Inferior parietal cortex (tissue), 1 donor: Measurements from ENCODE around the gene SMARCD1.
A peak's percentile ranks its signal among the peaks of the same experiment; 100 is the strongest.
"Not testable (repeated sequence)": the region's sequence is repeated elsewhere in the genome, so short reads cannot be mapped to it uniquely, and the experiment has no call there.

ENCODE experiments used
- DNase-seq: peaks from one replicate; pipeline ENCODE4 v3.0.0-alpha.2; 2016; ENCODE audit errors: extremely low spot score

SMARCD1 gene

GRCh38 chr12:50077099-50077498 is 8.0 kb upstream of the SMARCD1 start:
- DNase-seq = no peak

DNA sequence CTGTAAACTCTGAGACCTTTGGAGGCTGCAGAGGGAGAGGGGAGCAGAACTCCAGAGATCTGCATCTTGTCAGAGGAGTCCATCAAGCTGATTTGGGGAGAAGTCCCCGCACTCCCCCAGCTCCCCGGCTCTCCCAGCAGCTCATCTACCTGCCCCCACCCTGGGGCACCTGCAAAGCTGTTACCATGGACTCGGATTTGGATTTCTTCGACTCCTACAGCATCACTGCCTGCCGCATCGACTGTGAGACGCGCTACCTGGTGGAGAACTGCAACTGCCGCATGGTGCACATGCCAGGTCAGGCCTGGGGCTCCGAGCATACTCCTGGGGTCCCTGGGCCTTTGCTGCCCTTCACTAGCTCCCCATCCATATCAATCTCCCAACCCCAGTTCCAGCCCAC is 6.9 kb upstream of the SMARCD1 start:
- no peak for DNase-seq

DNA sequence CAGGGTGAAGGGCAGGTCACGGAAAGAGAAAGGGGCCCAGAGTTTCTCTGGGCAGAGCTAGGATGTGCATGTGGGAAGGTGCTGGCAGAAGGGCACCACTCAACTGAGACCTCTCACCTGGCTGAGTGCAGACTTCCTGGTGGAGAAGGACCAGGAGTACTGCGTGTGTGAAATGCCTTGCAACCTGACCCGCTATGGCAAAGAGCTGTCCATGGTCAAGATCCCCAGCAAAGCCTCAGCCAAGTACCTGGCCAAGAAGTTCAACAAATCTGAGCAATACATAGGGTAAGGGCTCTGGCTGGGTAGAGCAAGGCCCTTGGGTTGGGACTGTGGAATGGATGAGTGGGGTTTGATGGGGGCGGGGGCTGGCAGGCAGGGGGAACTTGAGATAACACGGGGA is 5.4 kb upstream of the SMARCD1 start:
- DNase-seq = no peak

DNA sequence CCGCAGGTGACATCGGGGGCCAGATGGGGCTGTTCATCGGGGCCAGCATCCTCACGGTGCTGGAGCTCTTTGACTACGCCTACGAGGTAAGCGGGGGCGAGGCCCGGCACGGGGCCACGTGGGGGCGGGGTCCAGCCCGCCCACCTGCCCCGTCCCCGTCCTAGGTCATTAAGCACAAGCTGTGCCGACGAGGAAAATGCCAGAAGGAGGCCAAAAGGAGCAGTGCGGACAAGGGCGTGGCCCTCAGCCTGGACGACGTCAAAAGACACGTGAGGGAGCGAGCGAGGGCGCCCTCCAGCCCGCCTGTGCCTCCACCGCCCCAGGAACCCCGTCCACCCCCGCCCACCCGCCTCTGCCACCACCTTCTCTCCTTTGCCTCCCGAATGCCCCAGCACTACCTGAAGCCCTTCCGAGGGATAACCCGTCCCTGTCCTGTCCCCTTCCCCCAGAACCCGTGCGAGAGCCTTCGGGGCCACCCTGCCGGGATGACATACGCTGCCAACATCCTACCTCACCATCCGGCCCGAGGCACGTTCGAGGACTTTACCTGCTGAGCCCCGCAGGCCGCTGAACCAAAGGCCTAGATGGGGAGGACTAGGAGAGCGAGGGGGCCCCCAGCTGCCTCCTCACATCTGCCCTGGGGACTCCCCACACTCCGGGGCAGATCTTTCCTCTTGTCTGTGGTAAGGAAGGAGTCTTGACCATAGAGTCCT is 3.9 kb upstream of the SMARCD1 start:
- DNase-seq = no peak

- no peak for DNase-seq
These were observed 2.5 kb upstream of the SMARCD1 start for GRCh38 chr12:50082644-50083043.

DNA sequence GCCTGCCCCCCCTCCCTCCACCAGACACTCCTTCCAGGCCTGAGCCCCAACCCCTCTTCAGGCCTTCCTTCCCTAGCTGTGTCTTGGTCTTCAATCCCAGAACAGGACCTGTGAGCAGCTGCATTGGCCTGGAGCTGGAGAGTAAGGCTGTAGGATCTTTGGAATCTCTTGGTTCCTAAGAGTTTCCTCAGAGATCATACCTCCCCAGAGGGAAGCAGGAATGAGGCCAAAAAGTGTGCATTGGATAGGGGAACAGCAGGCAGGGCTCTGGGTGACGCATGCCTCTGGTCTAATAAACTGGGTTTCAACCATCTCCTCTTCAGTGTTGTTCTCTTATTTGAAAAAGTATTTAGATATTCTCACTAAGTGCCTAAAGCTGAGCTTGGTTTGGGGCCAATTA is 1.8 kb upstream of the SMARCD1 start:
- no peak for DNase-seq

DNA sequence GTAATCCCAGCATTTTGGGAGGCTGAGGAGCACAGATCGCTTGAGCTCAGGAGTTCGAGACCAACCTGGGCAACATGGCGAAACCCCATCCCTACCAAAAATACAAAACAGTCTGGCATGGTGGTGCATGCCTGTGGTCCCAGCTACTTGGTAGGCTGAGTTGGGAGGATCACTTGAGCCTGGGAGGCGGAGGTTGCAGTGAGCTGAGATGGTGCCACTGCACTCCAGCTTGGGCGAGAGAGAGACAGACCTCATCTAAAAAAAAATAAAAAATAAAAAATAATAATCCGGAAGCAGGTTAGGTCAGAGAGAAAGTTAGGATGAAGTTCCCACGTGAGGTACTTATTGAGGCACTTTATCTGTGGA is 750 bp upstream of the SMARCD1 start:
- DNase-seq = not testable (repeated sequence)

- DNase-seq = no peak
These were observed 502 bp downstream of the SMARCD1 start for GRCh38 chr12:50085615-50086072.

- DNase-seq = no peak
These were observed 1.0 kb downstream of the SMARCD1 start for GRCh38 chr12:50086148-50086547.

GRCh38 chr12:50087151-50087550 is 2.0 kb downstream of the SMARCD1 start:
- no peak for DNase-seq

GRCh38 chr12:50087995-50088394 is 2.9 kb downstream of the SMARCD1 start:
- DNase-seq = no peak

GRCh38 chr12:50088577-50089335 is 3.6 kb downstream of the SMARCD1 start:
- peak; percentile 81 for DNase-seq

- DNase-seq = no peak
These were observed 4.6 kb downstream of the SMARCD1 start for GRCh38 chr12:50089730-50090129.

- no peak for DNase-seq
These were observed 5.2 kb downstream of the SMARCD1 start for GRCh38 chr12:50090391-50090790.

- DNase-seq = no peak
These were observed 12.8 kb downstream of the SMARCD1 start for GRCh38 chr12:50097952-50098351.

DNA sequence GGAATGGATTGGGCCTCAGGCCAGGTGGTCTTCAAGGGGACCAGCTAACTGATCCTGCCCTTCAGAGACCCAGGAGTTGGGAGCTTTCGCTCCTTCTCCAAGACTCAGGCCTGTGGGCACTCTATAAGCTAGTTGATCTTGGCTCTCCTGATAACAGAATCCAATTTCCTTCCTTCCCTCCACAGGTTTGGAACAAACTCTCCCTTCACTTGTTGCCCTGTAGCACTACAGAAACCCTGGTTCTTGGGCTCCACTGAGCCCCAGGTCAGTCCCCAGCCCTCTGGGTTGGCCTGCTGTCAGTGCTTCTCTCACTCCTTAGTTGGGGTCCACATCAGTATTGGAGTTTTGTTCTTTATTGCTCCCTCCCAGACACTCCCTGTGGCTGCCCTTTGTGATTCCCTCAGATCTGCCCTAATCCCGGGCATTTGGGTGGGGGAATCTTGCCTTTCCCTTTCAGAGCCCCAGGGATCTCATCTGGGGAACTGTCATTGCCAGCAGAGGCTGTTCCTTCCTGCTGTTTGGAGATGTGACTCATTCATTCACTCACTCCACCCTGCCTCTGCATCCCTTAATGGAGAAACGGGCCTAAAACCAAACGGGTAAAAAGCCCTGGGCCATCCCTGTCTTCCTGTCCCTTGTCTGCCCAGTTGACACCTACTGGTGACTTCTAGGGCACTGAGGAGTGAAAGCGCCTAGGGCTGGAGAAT is 14.3 kb downstream of the SMARCD1 start:
- DNase-seq = no peak

- no peak for DNase-seq
These were observed 15.4 kb downstream of the SMARCD1 start for GRCh38 chr12:50100561-50100960.

GRCh38 chr12:50101663-50102062 is 16.5 kb downstream of the SMARCD1 start:
- peak; percentile 54 for DNase-seq

DNA sequence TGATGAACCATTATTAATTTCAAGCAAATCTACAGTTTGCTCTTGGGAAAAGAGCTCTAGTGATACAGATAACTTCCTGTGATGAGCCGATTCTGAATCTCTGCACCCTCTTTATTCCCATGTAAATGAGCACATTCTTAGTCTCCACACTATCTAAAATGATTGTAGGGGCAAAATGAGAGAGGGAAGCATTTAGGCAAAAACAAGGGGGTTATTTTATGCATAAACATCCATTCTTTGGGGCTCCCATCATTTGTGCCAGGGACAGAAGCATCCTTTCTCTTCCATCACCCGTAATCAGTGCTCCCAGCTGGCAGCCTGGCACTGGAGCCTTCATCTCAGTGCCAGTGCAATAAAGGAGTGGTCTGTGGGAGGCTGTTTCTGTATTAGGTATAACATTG is 17.0 kb downstream of the SMARCD1 start:
- peak; percentile 70 for DNase-seq

DNA sequence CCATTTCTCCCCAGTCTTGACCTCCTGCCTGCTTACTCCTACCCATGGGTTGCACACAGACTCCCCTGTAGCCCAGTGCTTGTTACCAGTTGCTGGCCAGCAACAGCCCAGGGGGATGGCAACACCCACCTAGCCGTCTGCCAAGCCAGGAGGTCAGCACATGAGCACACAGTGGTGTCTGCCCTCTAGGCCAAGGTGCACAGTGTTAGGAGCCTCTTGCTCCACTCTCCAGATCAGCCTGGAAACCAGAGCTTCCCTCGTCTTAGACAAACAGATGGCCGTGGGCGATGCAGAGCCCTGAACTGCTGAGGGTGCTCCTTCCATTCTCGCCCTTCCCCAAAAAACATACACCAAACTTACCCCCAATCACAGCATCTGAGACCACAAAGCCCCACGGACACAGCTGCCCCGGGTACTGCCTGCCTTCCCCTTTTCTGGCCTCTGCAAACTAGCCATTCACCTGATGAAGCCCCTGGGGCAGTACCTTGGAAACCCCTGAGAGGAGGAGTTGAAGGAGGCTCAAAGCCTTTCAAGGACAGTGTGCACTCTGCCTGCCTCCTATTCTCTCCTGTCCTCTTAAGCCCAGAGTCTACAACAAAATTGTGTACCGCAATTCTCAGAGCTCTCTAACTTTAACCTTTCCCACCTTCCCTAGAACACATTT is 17.6 kb downstream of the SMARCD1 start:
- no peak for DNase-seq

GRCh38 chr12:50103351-50103750 is 18.2 kb downstream of the SMARCD1 start:
- DNase-seq = no peak

- peak; percentile 65 for DNase-seq
These were observed 18.7 kb downstream of the SMARCD1 start, which contains the start of gene GPD1 for GRCh38 chr12:50103767-50104321. Gene GPD1 (plus strand): TSS chr12:50104008. CDS start chr12:50104051, 43 bp downstream.
